ENCODE measurements around the gene ANGPTL4.

- TF ChIP-seq CTCF (IDR thresholded peaks at IDR 0.05; ENCODE audit: low read depth, low read length) = no peak
- no peak for TF ChIP-seq POLR2A (IDR thresholded peaks at IDR 0.05; ENCODE audit: extremely low read depth, insufficient read length)
- no peak for TF ChIP-seq MAX (IDR thresholded peaks at IDR 0.05; ENCODE audit: low read depth, low read length)
Measured at GRCh38 chr19:8388612-8388958, 24.6 kb downstream of the ANGPTL4 start.
